Activated CD4-positive, alpha-beta T cell treated with anti-CD3 and anti-CD28 coated beads, Interleukin-2, amount 10 ng/mL, durations not matched to agents 24 days and 14 days (primary cell): ENCODE data around the gene SYT3. TPM values are rescaled to one million over a fixed set of nuclear protein-coding genes. Genes with fewer than 3 reads are reported as not detected.
"Not testable (repeated sequence)": the region's sequence is repeated elsewhere in the genome, so short reads cannot be mapped to it uniquely, and the experiment has no call there.

ENCODE experiments used
- DNase-seq: peaks from one replicate; pipeline ENCODE4 v3.0.0; 2022
- H3K27ac Mint-ChIP-seq: one replicate; pipeline ENCODE4 v1.8.0; 2022; ENCODE audit warnings: mild to moderate bottlenecking, mixed read lengths
- H3K27me3 Mint-ChIP-seq: one replicate; pipeline ENCODE4 v1.8.0; 2022; ENCODE audit warnings: mixed read lengths
- H3K36me3 Mint-ChIP-seq: one replicate; pipeline ENCODE4 v1.8.0; 2022; ENCODE audit warnings: low read depth, mild to moderate bottlenecking, mixed read lengths
- H3K4me1 Mint-ChIP-seq: one replicate; pipeline ENCODE4 v1.8.0; 2021; ENCODE audit warnings: mixed read lengths
- H3K4me3 Mint-ChIP-seq: one replicate; pipeline ENCODE4 v1.8.0; 2022; ENCODE audit warnings: mild to moderate bottlenecking, moderate library complexity, mixed read lengths
- H3K9me3 Mint-ChIP-seq: one replicate; pipeline ENCODE4 v1.8.0; 2021; ENCODE audit warnings: mixed read lengths
- intact Hi-C: fragments of 100-400 bp; cut with micrococcal nuclease; formaldehyde crosslinking; loops from one replicate; pipeline ENCODE4 v1.15.1; 2023
- total RNA-seq: library from RNA; stranded (reverse); gene quantifications from 2 replicates; pipeline ENCODE4 v1.2.3, GENCODE V29; 2022

The SYT3 gene
- total RNA-seq, 1 donor from 2014 or later = not detected

DNA sequence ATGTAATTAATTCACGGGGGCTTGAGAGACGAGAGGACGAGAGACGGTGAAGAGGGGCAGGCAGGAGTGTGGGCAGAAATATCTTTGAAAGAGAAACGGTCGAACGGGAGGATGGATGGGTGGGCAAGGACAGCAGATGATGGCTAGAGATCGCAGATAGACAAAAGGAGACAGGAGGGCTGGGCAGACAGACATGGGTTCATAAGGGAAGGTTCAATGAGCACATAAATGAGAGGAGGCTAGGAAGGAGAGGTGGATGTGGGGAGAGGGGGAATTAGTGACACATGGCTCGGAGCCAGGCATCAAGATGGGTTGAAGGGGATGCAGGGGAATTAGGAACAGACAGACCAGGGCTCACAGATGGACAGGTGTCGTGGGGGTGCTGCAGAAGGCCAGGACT is 1.1 kb downstream of the SYT3 start:
- Mint-ChIP-seq H3K27me3 (peaks cover 33% of the 10 kb centered on the region), H3K4me1 (peaks cover 6% of the 10 kb centered on the region), H3K36me3 (peaks cover 6% of the 10 kb centered on the region), H3K27ac (no peak overlapping the region), H3K4me3 (peak overlapping the region; percentile 26), H3K9me3 (peaks cover 19% of the 10 kb centered on the region)
- no peak for DNase-seq
- intact Hi-C loops = no loop called here

DNA sequence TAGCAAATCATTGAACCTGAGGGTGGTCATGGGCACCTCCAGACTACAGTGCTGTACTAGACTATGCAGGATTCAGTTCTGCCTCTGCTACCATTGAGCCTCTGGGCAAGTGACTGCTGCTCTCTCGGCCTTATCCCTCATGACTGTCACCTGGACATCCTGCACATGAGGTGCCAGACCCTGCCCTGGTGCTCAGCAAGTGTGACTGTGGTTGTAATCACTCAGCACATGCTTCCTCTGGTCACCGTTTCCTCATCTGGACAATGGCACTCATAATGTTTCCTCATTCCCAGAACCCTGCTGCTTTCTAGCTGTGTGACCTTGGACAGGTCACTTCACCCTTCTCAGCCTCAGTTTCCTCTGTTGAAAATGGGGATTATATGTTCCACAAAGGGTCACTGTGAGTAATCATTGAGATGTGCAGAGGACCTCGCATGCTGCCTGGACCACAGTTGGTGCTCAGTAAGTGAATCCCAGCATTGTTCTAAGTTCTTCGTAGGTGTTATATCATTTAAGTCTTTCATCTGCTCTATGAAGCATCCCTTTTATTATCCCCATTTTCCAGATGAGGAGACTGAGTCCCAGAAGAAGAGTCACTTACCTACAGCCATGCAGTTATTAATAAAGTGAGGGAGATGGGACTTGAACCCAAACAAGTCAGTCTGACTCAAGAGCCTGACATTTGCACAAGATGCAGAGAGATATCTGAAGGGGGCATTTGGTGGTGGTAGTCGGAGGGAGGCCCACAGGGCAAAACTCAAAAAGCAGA is 3.2 kb downstream of the SYT3 start:
- intact Hi-C loops = no loop called here
- Mint-ChIP-seq H3K4me3 (no peak overlapping the region), H3K4me1 (peaks cover 6% of the 10 kb centered on the region), H3K9me3 (peaks cover 23% of the 10 kb centered on the region), H3K27ac (no peak overlapping the region), H3K27me3 (peaks cover 33% of the 10 kb centered on the region), H3K36me3 (peaks cover 6% of the 10 kb centered on the region)
- no peak for DNase-seq

DNA sequence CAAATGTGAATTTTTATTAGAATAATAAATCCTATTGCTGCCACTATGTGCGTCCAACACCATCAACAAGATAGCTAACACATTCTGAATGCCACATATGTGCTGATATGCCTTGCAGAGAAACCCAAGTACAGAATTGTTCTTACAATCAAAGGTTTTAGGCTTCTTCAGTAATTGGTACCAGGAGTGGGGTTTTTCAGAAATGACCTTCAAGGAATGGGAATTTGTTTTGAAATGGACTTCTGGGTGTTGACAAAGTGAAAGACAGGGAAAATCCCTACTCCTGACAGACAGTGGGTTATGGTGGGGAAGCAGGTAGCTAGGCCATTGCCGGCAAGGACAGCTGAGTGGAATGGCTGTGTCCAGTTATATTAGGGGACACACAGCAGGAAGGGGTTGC is 5.7 kb downstream of the SYT3 start:
- intact Hi-C loops = no loop called here
- H3K27ac Mint-ChIP-seq = no peak overlapping the region
- H3K36me3 Mint-ChIP-seq = peaks cover 4% of the 10 kb centered on the region
- H3K9me3 Mint-ChIP-seq = peaks cover 23% of the 10 kb centered on the region
- no peak overlapping the region for H3K4me3 Mint-ChIP-seq
- H3K27me3 Mint-ChIP-seq = peaks cover 21% of the 10 kb centered on the region
- no peak for DNase-seq
- H3K4me1 Mint-ChIP-seq = peaks cover 5% of the 10 kb centered on the region

DNA sequence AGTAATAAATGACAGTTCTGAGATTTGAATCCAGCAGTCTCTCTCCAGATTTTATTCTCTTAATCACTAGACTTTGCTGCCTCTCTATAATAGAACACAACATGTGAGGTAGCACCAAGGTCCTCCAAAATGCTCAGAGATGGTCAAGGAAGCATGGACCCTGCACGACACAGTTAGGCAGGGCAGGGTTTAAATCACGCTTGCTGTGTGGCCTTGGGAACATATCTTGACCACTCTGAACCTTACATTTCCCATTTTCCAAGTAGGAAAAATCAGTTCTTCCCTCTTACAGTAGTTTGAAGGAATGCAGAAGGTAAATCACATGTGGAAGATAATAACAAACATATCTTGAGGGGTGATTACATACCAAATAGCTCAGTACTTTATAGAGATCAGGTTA is 6.3 kb downstream of the SYT3 start:
- H3K4me1 Mint-ChIP-seq = peaks cover 1% of the 10 kb centered on the region
- intact Hi-C loops = no loop called here
- peaks cover 15% of the 10 kb centered on the region for H3K27me3 Mint-ChIP-seq
- no peak for DNase-seq
- no peak overlapping the region for H3K27ac Mint-ChIP-seq
- H3K4me3 Mint-ChIP-seq = no peak overlapping the region
- peaks cover 1% of the 10 kb centered on the region for H3K36me3 Mint-ChIP-seq
- H3K9me3 Mint-ChIP-seq = peaks cover 19% of the 10 kb centered on the region

DNA sequence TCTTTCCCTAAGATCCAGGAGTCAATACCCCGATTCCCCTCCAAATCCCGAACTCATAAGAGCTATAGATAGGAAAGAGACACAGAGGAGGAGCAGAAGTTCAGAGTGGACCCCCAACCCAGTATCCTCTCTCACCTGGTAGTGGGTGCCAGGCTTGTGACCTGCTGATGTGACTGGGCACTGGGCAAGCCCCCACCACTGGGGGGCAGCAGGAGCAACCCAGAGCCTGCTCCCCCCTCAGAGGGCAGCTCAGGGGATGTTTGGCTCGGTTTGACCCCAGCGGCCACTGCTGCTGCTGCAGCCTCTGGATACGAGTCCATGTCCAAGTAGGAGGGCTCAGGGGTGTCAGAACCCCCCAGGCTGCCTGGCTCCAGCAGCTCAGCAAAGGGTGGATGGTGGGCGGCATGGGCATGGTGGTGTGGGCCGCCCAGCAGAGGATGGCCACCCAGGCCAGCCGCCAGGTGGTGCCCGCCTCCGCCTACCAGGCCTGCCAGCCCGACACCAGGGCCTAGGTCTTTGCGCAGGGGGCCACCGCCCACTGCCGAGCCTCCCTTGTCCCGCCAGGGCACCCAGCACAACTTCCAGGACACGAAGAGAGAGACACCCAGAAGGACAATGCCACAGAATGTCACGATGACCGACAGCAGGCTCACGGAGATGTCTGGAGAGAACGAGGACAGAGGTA is 7.4 kb downstream of the SYT3 start:
- no peak overlapping the region for H3K27ac Mint-ChIP-seq
- no peak overlapping the region for H3K4me3 Mint-ChIP-seq
- no peaks in the 10 kb centered on the region for H3K4me1 Mint-ChIP-seq
- peaks cover 5% of the 10 kb centered on the region for H3K27me3 Mint-ChIP-seq
- intact Hi-C loops = no loop called here
- H3K36me3 Mint-ChIP-seq = no peaks in the 10 kb centered on the region
- no peak for DNase-seq
- H3K9me3 Mint-ChIP-seq = peaks cover 17% of the 10 kb centered on the region

DNA sequence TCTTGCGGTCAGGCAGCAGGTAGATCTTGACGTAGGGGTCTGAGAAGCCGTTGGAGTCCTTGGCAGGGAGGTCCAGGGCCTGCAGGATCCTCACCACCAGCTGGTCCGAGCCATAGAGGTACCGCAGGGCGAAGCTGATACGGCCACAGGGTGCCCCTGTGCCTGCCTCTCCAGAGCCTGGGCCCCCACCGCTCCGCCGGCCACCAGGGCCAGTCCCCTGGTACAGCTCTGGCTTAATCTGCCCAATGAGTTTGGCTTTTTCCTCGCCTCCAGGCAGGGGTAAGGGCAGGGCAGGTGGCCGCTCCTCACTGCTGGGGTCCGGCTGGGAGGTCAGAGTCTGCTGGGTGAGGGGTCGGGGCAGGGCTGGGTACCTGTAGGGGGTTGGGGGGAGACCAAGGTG is 9.9 kb downstream of the SYT3 start:
- intact Hi-C loops = no loop called here
- H3K4me3 Mint-ChIP-seq = no peak overlapping the region
- H3K27me3 Mint-ChIP-seq = no peaks in the 10 kb centered on the region
- H3K27ac Mint-ChIP-seq = no peak overlapping the region
- peaks cover 9% of the 10 kb centered on the region for H3K9me3 Mint-ChIP-seq
- no peak for DNase-seq
- no peaks in the 10 kb centered on the region for H3K36me3 Mint-ChIP-seq
- no peaks in the 10 kb centered on the region for H3K4me1 Mint-ChIP-seq

DNA sequence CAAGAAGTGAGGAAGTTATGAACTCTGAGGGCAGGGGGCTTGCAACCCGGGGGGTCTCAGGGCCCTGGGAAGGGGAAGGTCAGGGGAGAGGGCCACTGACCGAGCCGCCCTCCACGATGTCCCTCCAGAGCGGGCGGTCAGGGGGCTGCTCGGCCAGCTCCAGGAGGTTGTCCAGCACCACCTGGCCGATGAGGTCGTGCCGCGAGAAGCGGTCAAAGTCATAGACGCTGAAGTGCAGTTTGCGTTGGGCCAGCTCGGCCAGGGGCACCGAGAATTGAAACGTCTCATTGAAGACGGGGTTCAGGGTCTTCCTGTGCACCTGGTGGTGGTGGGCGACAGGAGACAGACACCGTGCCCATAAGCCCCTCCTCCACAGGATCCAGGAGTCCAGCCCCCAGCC is 10.5 kb downstream of the SYT3 start:
- H3K27ac Mint-ChIP-seq = no peak overlapping the region
- no peak for DNase-seq
- no peaks in the 10 kb centered on the region for H3K27me3 Mint-ChIP-seq
- peaks cover 8% of the 10 kb centered on the region for H3K9me3 Mint-ChIP-seq
- no peaks in the 10 kb centered on the region for H3K4me1 Mint-ChIP-seq
- no peak overlapping the region for H3K4me3 Mint-ChIP-seq
- no peaks in the 10 kb centered on the region for H3K36me3 Mint-ChIP-seq
- intact Hi-C loops = no loop called here

DNA sequence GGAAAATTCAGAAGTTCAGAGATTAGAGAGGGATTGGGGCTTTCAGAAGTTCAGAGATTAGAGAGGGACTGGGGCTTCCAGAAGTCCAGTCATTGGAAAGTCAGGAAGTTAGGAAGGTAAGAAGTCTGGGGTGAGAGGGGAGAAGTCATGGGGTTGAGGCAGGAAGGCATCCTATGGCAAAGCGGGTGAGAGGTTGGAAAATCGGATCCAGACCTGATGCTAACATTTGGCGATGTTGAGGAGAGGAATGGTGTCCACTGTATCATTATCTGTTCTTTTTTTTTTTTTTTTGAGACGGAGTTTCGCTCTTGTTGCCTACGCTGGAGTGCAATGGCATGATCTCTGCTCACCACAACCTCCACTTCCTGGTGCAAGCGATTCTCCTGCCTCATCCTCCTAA is 11.1 kb downstream of the SYT3 start:
- no peaks in the 10 kb centered on the region for H3K36me3 Mint-ChIP-seq
- H3K4me3 Mint-ChIP-seq = no peak overlapping the region
- no peak overlapping the region for H3K27ac Mint-ChIP-seq
- DNase-seq = no peak
- no peaks in the 10 kb centered on the region for H3K27me3 Mint-ChIP-seq
- intact Hi-C loops = no loop called here
- H3K9me3 Mint-ChIP-seq = peaks cover 3% of the 10 kb centered on the region
- no peaks in the 10 kb centered on the region for H3K4me1 Mint-ChIP-seq

DNA sequence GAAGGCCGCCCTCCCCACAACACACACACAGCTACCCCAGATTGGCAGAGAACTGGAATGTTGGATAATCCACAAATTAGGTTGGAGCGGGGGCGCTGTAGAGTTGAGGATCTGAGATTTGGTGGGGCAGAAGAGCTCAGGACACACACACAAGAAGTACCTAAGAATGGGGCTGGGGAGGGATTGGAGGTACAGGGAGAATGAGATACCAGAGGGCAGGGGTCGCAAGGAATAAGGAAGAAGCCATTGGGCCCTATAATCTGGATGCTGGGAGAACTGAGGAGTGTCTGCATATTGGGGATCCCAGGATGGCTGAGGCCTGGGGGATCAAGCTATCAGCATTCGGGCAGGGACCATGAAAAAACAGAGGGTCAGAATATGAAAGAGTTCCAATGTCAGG is 11.5 kb downstream of the SYT3 start:
- no peaks in the 10 kb centered on the region for H3K4me1 Mint-ChIP-seq
- no peaks in the 10 kb centered on the region for H3K27me3 Mint-ChIP-seq
- no peak for DNase-seq
- no peak overlapping the region for H3K4me3 Mint-ChIP-seq
- no peaks in the 10 kb centered on the region for H3K36me3 Mint-ChIP-seq
- no peaks in the 10 kb centered on the region for H3K9me3 Mint-ChIP-seq
- intact Hi-C loops = no loop called here
- no peak overlapping the region for H3K27ac Mint-ChIP-seq

DNA sequence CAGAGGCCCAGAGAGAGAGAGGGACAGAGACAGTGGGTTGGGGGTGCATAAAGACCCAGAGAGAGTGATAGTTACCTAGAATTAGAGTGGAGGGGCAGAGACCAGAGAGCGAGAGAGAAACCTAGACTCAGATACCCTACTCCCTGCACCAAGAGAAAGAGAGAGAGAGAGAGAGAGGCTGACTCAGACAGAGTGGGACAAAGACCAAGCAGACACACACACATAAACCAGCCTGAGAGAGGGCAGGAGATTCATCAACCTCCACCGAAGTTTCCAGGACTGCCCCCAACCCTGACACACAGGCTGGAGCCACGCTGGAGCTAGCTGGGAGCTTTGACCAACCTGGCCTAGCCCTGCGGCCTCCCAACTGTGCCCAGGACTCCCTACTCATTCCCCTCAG is 12.9 kb downstream of the SYT3 start:
- no peak for DNase-seq
- Mint-ChIP-seq H3K4me3 (no peak overlapping the region), H3K36me3 (no peaks in the 10 kb centered on the region), H3K27me3 (no peaks in the 10 kb centered on the region), H3K9me3 (no peaks in the 10 kb centered on the region), H3K4me1 (no peaks in the 10 kb centered on the region), H3K27ac (no peak overlapping the region)
- intact Hi-C loops = no loop called here

DNA sequence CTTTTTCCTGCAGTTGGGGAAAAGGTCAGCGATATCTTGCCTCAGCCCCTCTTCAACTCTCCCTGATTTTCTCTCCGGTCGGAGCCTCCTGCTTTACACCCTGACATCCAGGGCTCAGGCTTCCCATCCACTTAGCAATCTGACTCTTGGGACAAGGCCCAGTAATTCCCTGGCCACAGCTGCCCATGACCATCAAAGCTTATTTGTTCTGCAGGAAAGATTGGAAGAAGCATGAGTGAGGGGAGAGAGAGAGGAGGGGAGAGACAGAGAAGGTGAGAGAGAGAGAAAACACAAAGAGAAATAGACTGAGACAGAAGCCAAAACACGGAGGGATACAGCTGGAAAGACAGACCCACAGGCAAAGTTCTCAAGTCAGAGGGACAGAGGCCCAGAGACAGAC is 13.7 kb downstream of the SYT3 start:
- Mint-ChIP-seq H3K4me3 (no peak overlapping the region), H3K4me1 (no peaks in the 10 kb centered on the region), H3K27ac (no peak overlapping the region), H3K27me3 (no peaks in the 10 kb centered on the region), H3K36me3 (no peaks in the 10 kb centered on the region), H3K9me3 (no peaks in the 10 kb centered on the region)
- DNase-seq = no peak
- intact Hi-C loops = no loop called here

DNA sequence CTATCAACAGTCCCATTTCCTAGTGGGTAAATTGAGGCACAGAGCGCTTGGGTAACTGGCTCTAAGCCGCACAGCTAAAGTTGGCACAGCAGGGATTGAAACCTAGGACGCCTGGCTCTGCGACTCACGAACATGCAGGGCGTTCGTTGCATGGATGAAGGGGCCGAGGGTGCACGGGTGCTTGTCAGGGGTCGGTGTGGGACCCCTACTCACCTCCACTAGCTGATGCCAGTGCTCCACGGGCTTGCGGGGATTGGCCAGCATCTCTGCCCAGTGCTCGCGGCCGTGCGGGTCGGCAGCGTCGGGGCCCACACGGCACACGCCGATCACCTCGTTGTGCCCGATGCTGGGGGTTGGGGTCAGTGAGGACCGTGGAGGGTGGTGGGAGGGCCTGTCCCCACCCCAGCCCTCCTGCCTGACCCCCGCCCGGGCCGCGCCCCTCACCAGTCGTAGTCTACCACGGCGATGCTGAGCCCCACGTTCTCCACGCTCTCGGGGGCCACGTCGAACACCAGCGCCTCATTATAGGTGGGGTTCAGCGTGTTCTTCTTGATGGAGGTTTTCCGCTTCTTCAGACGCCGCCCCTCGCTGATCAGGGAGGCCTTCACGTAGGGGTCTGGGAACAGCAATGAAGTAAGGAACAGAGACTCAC is 14.6 kb downstream of the SYT3 start:
- H3K4me1 Mint-ChIP-seq = no peaks in the 10 kb centered on the region
- H3K36me3 Mint-ChIP-seq = no peaks in the 10 kb centered on the region
- H3K27me3 Mint-ChIP-seq = no peaks in the 10 kb centered on the region
- intact Hi-C loops = no loop called here
- no peak overlapping the region for H3K4me3 Mint-ChIP-seq
- no peak overlapping the region for H3K27ac Mint-ChIP-seq
- no peak for DNase-seq
- H3K9me3 Mint-ChIP-seq = no peaks in the 10 kb centered on the region

DNA sequence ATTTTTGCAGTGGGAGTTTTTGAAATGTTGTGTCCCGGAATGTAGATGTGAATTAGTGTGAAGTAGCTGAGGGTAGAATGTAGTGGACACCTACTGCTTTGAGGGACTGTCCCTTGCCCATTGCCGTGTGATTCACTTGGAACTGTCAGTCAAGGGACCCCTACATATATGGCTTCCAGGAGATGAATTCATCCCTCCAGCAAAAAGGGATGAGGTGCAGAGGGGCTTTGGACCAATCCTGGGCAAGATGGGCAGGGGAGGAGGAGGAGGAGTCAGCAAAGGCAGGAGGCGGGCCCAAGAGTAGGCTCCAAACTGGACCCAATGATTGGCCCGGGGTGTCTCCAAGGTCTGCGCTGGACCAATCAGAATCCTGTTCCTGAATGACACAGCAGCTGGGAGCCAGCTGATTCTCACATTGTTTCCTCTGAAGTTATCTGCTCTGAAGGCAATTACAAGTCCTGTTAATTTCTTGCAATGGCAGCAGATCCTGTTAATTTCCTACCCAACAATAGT is 19.2 kb downstream of the SYT3 start:
- H3K36me3 Mint-ChIP-seq, intact Hi-C loops, H3K27ac Mint-ChIP-seq, H3K9me3 Mint-ChIP-seq, H3K4me1 Mint-ChIP-seq, H3K4me3 Mint-ChIP-seq, H3K27me3 Mint-ChIP-seq, DNase-seq: not testable (repeated sequence)

DNA sequence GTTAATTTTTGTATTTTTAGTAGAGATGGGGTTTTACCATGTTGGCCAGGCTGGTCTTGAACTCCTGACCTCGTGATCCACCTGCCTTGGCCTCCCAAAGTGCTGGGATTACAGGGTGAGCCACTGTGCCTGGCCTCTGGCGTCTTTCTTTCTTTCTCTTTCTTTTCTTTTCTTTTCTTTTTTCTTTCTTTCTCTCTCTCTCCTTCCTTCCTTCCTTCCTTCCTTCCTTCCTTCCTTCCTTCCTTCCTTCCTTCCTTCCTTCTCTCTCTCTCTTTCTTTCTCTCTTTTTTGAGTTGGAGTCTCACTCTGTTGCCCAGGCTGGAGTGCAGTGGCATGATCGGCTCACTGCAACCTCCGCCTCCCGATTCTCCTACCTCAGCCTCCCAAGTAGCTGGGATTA is 20.5 kb downstream of the SYT3 start:
- H3K4me3 Mint-ChIP-seq, intact Hi-C loops, H3K27me3 Mint-ChIP-seq, H3K9me3 Mint-ChIP-seq, H3K36me3 Mint-ChIP-seq, H3K4me1 Mint-ChIP-seq, H3K27ac Mint-ChIP-seq, DNase-seq: not testable (repeated sequence)
